T-helper 2 cell treated with Interferon-gamma antibody and Interleukin-4, amounts not matched to agents 5 μg/mL and 100 μg/mL, for 36 hours (primary cell): ENCODE measurements around the gene ARHGAP28.

ENCODE experiments used
- DNase-seq: peaks from one replicate; pipeline ENCODE4 v3.0.0; 2021; ENCODE audit warnings: low spot score
- H3K27ac Mint-ChIP-seq: one replicate; pipeline ENCODE4 v1.8.0; 2021; ENCODE audit warnings: mild to moderate bottlenecking, mixed read lengths
- H3K27me3 Mint-ChIP-seq: one replicate; pipeline ENCODE4 v1.8.0; 2021; ENCODE audit warnings: low read depth, mixed read lengths
- H3K36me3 Mint-ChIP-seq: one replicate; pipeline ENCODE4 v1.8.0; 2021; ENCODE audit warnings: low read depth, mixed read lengths
- H3K4me1 Mint-ChIP-seq: one replicate; pipeline ENCODE4 v1.8.0; 2021; ENCODE audit warnings: low read depth, mixed read lengths
- H3K4me3 Mint-ChIP-seq: one replicate; pipeline ENCODE4 v1.8.0; 2022; ENCODE audit warnings: mild to moderate bottlenecking, moderate library complexity, mixed read lengths
- H3K9me3 Mint-ChIP-seq: one replicate; pipeline ENCODE4 v1.8.0; 2021; ENCODE audit warnings: mixed read lengths

ARHGAP28 gene

GRCh38 chr18:6866552-6867085 lies 137.1 kb downstream of the ARHGAP28 start:
- Mint-ChIP-seq H3K4me1 (no peaks in the 10 kb centered on the region), H3K4me3 (no peak overlapping the region), H3K9me3 (no peaks in the 10 kb centered on the region), H3K27ac (no peak overlapping the region), H3K36me3 (no peaks in the 10 kb centered on the region), H3K27me3 (no peaks in the 10 kb centered on the region)
- DNase-seq: no peak

- Mint-ChIP-seq H3K4me1 (no peaks in the 10 kb centered on the region), H3K4me3 (no peak overlapping the region), H3K27me3 (no peaks in the 10 kb centered on the region), H3K27ac (no peak overlapping the region), H3K36me3 (no peaks in the 10 kb centered on the region), H3K9me3 (no peaks in the 10 kb centered on the region)
- DNase-seq: no peak
Measured at GRCh38 chr18:6868033-6868432, 138.5 kb downstream of the ARHGAP28 start.

- no peaks in the 10 kb centered on the region for H3K27me3 Mint-ChIP-seq
- H3K9me3 Mint-ChIP-seq: no peaks in the 10 kb centered on the region
- H3K4me3 Mint-ChIP-seq: no peak overlapping the region
- no peak for DNase-seq
- H3K4me1 Mint-ChIP-seq: no peaks in the 10 kb centered on the region
- H3K27ac Mint-ChIP-seq: no peak overlapping the region
- no peaks in the 10 kb centered on the region for H3K36me3 Mint-ChIP-seq
Measured at GRCh38 chr18:6871566-6871965, 142.1 kb downstream of the ARHGAP28 start.

GRCh38 chr18:6873040-6873751 lies 143.7 kb downstream of the ARHGAP28 start:
- no peak for DNase-seq
- no peaks in the 10 kb centered on the region for H3K36me3 Mint-ChIP-seq
- no peaks in the 10 kb centered on the region for H3K9me3 Mint-ChIP-seq
- no peaks in the 10 kb centered on the region for H3K27me3 Mint-ChIP-seq
- H3K4me1 Mint-ChIP-seq: no peaks in the 10 kb centered on the region
- H3K4me3 Mint-ChIP-seq: no peak overlapping the region
- no peak overlapping the region for H3K27ac Mint-ChIP-seq

GRCh38 chr18:6874315-6874714 lies 144.8 kb downstream of the ARHGAP28 start:
- Mint-ChIP-seq H3K4me1 (no peaks in the 10 kb centered on the region), H3K9me3 (no peaks in the 10 kb centered on the region), H3K36me3 (no peaks in the 10 kb centered on the region), H3K27me3 (no peaks in the 10 kb centered on the region), H3K27ac (no peak overlapping the region), H3K4me3 (no peak overlapping the region)
- DNase-seq: no peak

- Mint-ChIP-seq H3K36me3 (no peaks in the 10 kb centered on the region), H3K9me3 (no peaks in the 10 kb centered on the region), H3K4me3 (no peak overlapping the region), H3K27ac (no peak overlapping the region), H3K27me3 (no peaks in the 10 kb centered on the region), H3K4me1 (no peaks in the 10 kb centered on the region)
- DNase-seq: no peak
Measured at GRCh38 chr18:6875749-6876148, 146.2 kb downstream of the ARHGAP28 start.

- no peak for DNase-seq
- Mint-ChIP-seq H3K27me3 (no peaks in the 10 kb centered on the region), H3K36me3 (no peaks in the 10 kb centered on the region), H3K9me3 (no peaks in the 10 kb centered on the region), H3K4me1 (no peaks in the 10 kb centered on the region), H3K4me3 (no peak overlapping the region), H3K27ac (no peak overlapping the region)
Measured at GRCh38 chr18:6876641-6877041, 147.1 kb downstream of the ARHGAP28 start.

GRCh38 chr18:6877288-6877687 lies 147.8 kb downstream of the ARHGAP28 start:
- Mint-ChIP-seq H3K4me3 (no peak overlapping the region), H3K27me3 (no peaks in the 10 kb centered on the region), H3K36me3 (no peaks in the 10 kb centered on the region), H3K4me1 (no peaks in the 10 kb centered on the region), H3K27ac (no peak overlapping the region), H3K9me3 (no peaks in the 10 kb centered on the region)
- DNase-seq: no peak

- no peak overlapping the region for H3K4me3 Mint-ChIP-seq
- no peaks in the 10 kb centered on the region for H3K27me3 Mint-ChIP-seq
- DNase-seq: no peak
- H3K27ac Mint-ChIP-seq: no peak overlapping the region
- no peaks in the 10 kb centered on the region for H3K9me3 Mint-ChIP-seq
- H3K4me1 Mint-ChIP-seq: no peaks in the 10 kb centered on the region
- H3K36me3 Mint-ChIP-seq: no peaks in the 10 kb centered on the region
Measured at GRCh38 chr18:6878556-6879297, 149.2 kb downstream of the ARHGAP28 start.

- no peak for DNase-seq
- no peaks in the 10 kb centered on the region for H3K27me3 Mint-ChIP-seq
- no peak overlapping the region for H3K4me3 Mint-ChIP-seq
- no peak overlapping the region for H3K27ac Mint-ChIP-seq
- no peaks in the 10 kb centered on the region for H3K4me1 Mint-ChIP-seq
- H3K9me3 Mint-ChIP-seq: no peaks in the 10 kb centered on the region
- H3K36me3 Mint-ChIP-seq: no peaks in the 10 kb centered on the region
Measured at GRCh38 chr18:6879508-6880195, 150.1 kb downstream of the ARHGAP28 start.

- Mint-ChIP-seq H3K27ac (no peak overlapping the region), H3K4me1 (no peaks in the 10 kb centered on the region), H3K36me3 (no peaks in the 10 kb centered on the region), H3K9me3 (no peaks in the 10 kb centered on the region), H3K27me3 (no peaks in the 10 kb centered on the region), H3K4me3 (no peak overlapping the region)
- DNase-seq: no peak
Measured at GRCh38 chr18:6881034-6881820, 151.7 kb downstream of the ARHGAP28 start.

GRCh38 chr18:6882401-6882800 lies 152.9 kb downstream of the ARHGAP28 start:
- Mint-ChIP-seq H3K4me1 (no peaks in the 10 kb centered on the region), H3K36me3 (no peaks in the 10 kb centered on the region), H3K27ac (no peak overlapping the region), H3K27me3 (no peaks in the 10 kb centered on the region), H3K9me3 (no peaks in the 10 kb centered on the region), H3K4me3 (no peak overlapping the region)
- no peak for DNase-seq

GRCh38 chr18:6885006-6885481 lies 155.5 kb downstream of the ARHGAP28 start:
- no peak for DNase-seq
- no peak overlapping the region for H3K27ac Mint-ChIP-seq
- H3K4me1 Mint-ChIP-seq: no peaks in the 10 kb centered on the region
- H3K9me3 Mint-ChIP-seq: no peaks in the 10 kb centered on the region
- no peaks in the 10 kb centered on the region for H3K36me3 Mint-ChIP-seq
- H3K27me3 Mint-ChIP-seq: no peaks in the 10 kb centered on the region
- H3K4me3 Mint-ChIP-seq: no peak overlapping the region
